GM12875 (cell line): ENCODE results near the gene PURA.

Source experiments
- H3K4me3 ChIP-seq: one replicate; pipeline ENCODE4 v1.5.1; 2011; ENCODE audit warnings: low read depth, low read length, control low read depth
- CTCF ChIP-seq: IDR thresholded peaks from 2 replicates; pipeline ENCODE4 v1.5.1; 2011; ENCODE audit warnings: low read depth, mild to moderate bottlenecking, control low read depth, inconsistent platforms, low read length, moderate library complexity, borderline replicate concordance; ENCODE audit not compliant: insufficient read depth

PURA gene

GRCh38 chr5:140083650-140084049 lies 30.3 kb upstream of the PURA start:
- TF ChIP-seq CTCF: no peak
- H3K4me3 ChIP-seq: no peak overlapping the region

- TF ChIP-seq CTCF: no peak
- H3K4me3 ChIP-seq: no peak overlapping the region
These were observed 29.4 kb upstream of the PURA start for GRCh38 chr5:140084541-140084940.

- no peak overlapping the region for H3K4me3 ChIP-seq
- no peak for TF ChIP-seq CTCF
These were observed 23.7 kb upstream of the PURA start for GRCh38 chr5:140090251-140090650.

GRCh38 chr5:140093179-140093578 lies 20.7 kb upstream of the PURA start:
- H3K4me3 ChIP-seq: no peak overlapping the region
- TF ChIP-seq CTCF: no peak

- TF ChIP-seq CTCF: no peak
These were observed 20.0 kb upstream of the PURA start for GRCh38 chr5:140093866-140094265.

GRCh38 chr5:140094889-140095288 lies 19.0 kb upstream of the PURA start:
- TF ChIP-seq CTCF: no peak
- H3K4me3 ChIP-seq: no peak overlapping the region

More at GRCh38 chr5:140093866-140094265, 20.0 kb upstream of the PURA start:
- H3K4me3 ChIP-seq: no peak overlapping the region

- TF ChIP-seq CTCF: no peak
- H3K4me3 ChIP-seq: no peak overlapping the region
These were observed 12.7 kb upstream of the PURA start for GRCh38 chr5:140101179-140101578.
